Activated CD4-positive, alpha-beta T cell treated with anti-CD3 and anti-CD28 coated beads, Interleukin-2, Interleukin-4, amounts not matched to agents 100 ng/mL and 50 ng/mL, durations not matched to agents 16 hours and 8 hours (primary cell): ENCODE data around the gene ZNF688.
"Not testable (repeated sequence)": the region's sequence is repeated elsewhere in the genome, so short reads cannot be mapped to it uniquely, and the experiment has no call there.

Source experiments
- DNase-seq: peaks from one replicate; pipeline ENCODE4 v3.0.0-alpha.2; 2020; ENCODE audit warnings: low spot score

ZNF688 gene

DNA sequence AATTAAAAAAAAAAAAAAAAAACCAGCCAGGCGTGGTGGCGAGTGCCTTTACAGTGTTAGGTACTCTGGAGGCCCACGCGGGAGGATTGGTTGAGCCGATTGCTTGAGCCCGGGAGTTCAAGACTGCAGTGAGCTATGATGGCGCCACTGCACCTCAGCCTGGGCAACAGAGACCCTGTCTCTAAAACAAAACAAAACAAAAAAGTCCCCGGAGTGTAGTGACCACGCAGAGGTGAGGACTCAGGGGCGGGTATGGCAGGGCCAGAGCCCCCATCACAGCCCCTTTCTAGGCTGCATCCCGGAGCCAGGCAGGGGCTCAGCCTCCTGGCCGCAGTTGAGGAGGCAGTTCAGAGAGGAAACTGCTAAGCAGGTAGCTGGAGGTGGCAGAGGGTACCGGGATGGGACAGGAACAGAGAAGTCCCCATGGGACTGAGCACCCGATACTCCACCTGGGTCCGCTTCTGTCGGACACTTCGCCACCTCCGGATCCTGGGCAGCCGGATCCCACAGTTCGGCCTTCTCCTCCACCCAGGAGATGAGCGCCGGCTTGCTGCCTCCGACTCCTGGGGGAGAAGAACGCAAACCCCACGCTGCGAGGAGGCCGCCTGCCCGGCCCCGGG lies 37.7 kb downstream of the ZNF688 start:
- peak; percentile 30 for DNase-seq

DNA sequence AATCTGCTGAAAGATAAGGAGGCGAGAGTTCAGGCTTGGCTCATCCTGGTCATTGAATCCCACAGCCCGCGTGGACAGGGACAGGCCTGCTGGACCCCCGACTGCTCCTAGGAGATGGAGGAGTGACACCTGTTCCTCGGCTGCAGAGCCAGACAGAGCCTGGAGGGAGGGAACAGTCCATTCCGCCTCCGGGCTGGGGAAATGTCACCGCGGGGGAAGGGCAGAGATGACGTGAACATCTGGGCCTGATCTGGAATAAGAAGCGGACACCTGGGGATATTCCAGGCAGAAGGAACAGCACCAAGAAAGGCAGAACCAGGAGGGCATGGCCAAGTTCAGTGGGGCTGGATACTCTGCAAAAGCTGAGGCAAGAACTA lies 38.4 kb downstream of the ZNF688 start:
- no peak for DNase-seq

DNA sequence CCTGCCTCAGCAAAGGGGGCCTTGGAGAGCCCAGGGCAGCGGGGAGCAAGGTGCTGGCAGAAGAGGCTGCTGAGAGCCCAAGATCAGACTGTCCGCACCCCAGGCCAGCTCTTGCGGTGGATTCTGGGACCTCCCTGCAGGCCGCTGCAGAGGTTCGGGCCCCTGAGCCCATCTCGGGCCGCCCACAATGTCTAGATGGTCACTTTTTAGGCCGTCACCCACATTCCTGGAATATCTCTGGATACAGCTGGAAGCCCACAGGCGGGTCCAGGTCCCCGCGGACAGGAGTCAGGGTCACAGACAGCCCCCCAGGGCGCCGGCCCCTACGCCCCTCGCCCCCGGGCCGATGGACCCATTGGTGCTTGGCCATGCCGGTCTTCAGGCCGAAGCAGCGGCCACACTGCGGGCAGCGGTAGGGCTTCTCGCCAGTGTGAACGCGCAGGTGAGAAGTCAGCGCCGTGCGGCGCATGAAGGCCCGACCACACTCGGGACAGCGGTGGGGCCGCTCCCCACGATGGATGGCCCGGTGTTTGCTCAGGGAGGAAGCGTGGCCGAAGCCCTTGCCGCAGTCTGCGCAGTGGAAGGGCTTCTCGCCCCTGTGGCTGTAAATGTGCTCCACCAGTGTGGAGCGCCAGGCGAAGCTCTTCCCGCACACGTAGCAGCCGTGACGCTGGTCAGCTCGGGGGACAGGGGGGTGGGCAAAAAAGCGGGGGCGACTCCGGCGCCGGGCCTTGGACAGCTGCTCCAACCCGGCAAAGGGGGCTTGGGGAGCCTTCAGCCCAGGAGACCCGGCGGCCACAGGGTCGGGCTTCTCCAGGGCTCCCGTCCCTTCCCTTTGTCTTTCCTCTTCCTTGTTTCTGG lies 39.0 kb downstream of the ZNF688 start:
- no peak for DNase-seq

GRCh38 chr16:30530163-30531037 lies 41.1 kb downstream of the ZNF688 start:
- no peak for DNase-seq

- DNase-seq, result no peak
Measured at GRCh38 chr16:30528799-30529457, 42.6 kb downstream of the ZNF688 start.

- no peak for DNase-seq
Measured at GRCh38 chr16:30527635-30528178, 43.8 kb downstream of the ZNF688 start.

- peak; percentile 98 for DNase-seq
Measured at GRCh38 chr16:30526823-30527634, 44.5 kb downstream of the ZNF688 start.

DNA sequence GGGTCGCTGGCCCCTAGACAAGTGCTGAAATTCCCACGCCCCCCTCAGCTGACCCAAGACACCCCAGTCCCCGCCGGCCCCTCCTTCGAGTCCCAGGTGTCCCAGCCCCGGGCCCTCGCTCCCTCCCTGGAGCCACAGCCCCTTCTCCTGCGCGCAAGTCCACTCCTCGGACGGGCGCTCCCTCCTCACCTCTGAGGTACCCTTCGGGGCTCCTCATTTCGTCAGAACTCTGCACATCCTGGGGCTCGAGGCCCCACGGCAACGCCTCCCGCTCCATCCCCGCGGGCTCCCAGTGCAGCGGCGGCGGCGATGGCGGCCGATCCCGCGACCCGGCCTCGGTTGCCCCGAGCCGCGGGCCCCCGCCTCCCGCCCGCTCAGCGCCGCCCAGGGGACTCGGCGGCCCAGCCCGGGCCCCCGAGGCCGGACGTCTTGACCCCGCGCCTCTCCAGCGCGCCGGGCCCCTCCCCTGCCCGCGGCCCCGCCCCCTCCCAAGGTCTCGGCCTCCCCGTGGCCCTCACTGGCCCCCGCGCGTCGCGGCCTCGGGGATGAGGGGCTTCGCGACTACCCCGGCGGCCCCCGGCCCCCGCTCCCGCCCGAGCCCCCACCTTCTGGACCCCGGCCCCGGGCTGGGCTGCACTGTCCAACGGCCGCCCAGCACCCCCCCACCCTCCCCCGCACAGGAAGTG lies 45.2 kb downstream of the ZNF688 start, which contains the start of gene ZNF768:
TSS of gene ZNF768 (minus strand) at position 430 of the 686 bp plus-strand sequence. CDS start at position 277, 153 bp downstream.
- DNase-seq, result no peak

DNA sequence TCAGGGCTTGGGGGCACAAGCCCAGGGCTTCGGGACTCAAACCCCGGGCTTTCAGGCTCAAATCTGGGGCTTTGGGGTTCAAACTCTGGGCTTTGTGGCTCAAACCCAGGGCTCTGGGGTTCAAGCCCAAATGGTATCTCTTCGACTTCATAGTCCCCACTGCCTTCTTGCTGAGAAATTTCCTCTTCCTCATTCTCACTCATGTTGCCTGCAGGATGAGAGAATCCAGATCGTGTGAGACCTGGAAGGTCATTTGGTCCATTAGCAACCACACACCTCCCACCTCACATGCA lies 45.7 kb downstream of the ZNF688 start:
- DNase-seq, result no peak

GRCh38 chr16:30524575-30525568 lies 46.6 kb downstream of the ZNF688 start:
- no peak for DNase-seq

DNA sequence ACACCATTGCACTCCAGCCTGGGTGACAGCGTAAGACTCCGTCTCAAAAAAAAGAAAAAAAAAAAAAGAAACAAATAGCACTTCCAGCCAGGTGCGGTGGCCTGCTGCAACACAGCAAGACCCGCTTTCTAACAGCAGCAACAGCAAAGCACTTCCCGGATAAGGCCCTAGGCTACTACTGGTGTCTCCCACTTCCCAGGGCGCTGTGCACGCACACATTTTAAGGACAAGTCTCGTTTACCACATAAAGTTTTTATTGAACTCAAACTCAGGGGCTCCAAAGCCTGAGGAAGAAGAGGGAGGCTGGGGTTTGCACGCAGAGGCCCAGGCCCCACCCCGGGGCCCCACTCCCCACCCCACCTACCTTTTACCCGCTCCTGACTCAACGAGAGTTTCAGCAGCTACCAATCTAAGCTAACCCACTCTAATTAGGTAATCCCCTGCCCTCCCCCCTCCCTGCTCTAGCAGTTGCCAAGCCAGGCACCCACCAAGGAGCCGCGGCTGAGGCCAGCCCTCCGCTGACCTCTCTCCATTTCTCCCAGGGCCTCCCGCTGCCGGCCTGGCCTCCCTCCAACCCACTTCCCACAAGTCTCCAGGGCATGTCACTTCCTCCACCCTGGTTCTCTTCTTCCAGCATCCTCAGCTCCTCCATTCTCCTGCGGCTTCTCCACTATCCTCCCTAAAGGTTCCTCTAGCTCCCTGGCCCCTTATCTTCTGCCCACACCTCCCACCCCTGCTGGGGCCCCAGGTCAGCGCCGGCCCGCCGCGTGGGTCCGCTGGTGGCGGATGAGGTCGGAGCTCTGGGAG lies 47.5 kb downstream of the ZNF688 start:
- no peak for DNase-seq

DNA sequence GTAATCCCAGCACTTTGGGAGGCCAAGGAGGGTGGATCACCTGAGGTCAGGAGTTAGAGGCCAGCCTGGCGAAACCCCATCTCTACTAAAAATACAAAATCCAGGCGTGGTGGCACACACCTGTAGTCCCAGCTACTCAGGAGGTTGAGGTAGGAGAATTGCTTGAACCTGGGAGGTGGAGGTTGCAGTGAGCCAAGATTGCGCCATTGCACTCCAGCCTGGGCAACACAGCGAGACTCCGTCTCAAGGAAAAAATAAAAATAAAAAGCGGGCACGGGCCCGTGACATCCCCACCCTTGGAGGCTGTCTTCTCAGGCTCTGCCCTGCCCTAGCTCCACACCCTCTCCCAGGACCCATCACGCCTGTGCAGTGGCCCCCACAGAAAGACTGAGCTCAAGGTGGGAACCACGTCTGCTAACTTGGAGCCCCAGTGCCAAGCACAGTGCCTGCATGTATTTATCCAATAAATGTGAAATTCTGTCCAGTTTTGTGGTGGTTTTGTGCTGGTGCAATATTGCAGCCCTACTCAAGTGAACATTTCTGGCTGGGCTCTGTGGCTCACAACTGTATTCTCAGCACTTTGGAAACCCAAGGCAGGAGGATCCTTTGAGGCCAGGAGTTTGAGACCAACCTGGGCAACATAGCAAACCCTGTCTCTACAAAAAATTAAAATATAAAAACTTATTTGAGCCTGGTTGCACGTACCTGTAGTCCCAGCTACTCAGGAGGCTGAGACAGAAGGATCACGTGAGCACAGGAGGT lies 48.6 kb downstream of the ZNF688 start:
- DNase-seq, result not testable (repeated sequence)

DNA sequence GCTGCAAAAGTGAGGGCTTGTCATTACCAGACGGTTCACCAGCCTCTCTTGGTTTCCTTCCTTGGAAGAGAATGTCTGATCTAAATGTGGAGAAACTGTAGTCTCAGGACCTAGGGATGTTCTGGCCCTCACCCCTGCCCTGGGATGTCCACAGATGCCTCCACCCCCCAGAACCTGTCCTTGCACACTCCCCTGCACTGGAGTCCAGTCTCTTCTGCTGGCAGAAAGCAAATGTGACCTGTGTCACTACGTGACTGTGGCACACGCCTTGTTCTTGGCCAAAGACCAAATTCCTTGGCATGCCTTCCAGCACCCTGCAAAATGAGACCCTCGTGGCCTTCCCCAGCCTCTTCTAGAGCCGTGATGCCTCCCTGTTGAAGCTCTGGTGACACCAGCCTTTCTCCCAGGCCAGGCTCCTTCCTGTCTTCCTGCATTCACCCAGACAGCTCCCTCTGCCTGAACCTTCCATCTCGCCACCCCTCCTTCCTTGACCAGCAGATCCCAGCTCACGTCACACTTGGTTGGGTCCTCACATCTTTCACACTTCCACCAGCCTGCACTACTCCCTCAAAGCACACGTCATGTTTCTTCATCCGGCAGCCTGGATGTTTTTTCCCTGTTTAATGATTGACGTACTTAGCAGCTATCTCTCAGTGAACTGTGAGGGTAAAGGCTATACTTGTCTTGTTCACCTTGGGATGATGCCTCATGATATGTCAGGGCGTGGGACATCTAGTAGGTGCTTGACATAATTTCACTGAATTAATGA lies 49.5 kb downstream of the ZNF688 start:
- DNase-seq, result no peak

GRCh38 chr16:30521476-30521872 lies 50.0 kb downstream of the ZNF688 start:
- DNase-seq, result no peak
